Sigmoid colon (tissue), 4 donors: ENCODE results near the gene CNN2.

ENCODE experiments used
- CTCF ChIP-seq, 4 experiments: fragments of 450-650 bp in 3 of 4; fragments of 200-600 bp in 1 of 4; IDR thresholded peaks; one replicate each; pipeline ENCODE4 v1.5.1; 2016 to 2019; ENCODE audit warnings: antibody characterized with exemption in 4 of 4, mild to moderate bottlenecking in 3 of 4, moderate library complexity in 2 of 4
- POLR2A ChIP-seq, 2 donors: fragments of 450-650 bp; IDR thresholded peaks; one replicate each; pipeline ENCODE4 v1.6.1; 2016; ENCODE audit warnings: antibody characterized with exemption in 2 of 2, mild to moderate bottlenecking in 2 of 2, moderate library complexity in 2 of 2
- POLR2AphosphoS5 ChIP-seq, 4 donors: sonication (generic); formaldehyde crosslinking; IDR thresholded peaks; one replicate each; pipeline ENCODE4 v1.6.1; 2017; ENCODE audit warnings: antibody characterized with exemption in 4 of 4

- TF ChIP-seq CTCF (IDR thresholded peaks at IDR 0.05), result no peak
- TF ChIP-seq POLR2A (IDR thresholded peaks at IDR 0.05), result no peak
- TF ChIP-seq POLR2AphosphoS5 (IDR thresholded peaks at IDR 0.05), result no peak
Measured at GRCh38 chr19:1073063-1073955, 46.9 kb downstream of the CNN2 start.
